Stimulated activated CD4-positive, alpha-beta T cell treated with anti-CD3 and anti-CD28 coated beads, Interleukin-4, amount 100 ng/mL, for 24 hours (primary cell): ENCODE data around the gene INO80D.
"Not testable (repeated sequence)": the region's sequence is repeated elsewhere in the genome, so short reads cannot be mapped to it uniquely, and the experiment has no call there.

ENCODE experiments used
- DNase-seq: peaks from one replicate; pipeline ENCODE4 v3.0.0-alpha.2; 2020

INO80D gene

DNA sequence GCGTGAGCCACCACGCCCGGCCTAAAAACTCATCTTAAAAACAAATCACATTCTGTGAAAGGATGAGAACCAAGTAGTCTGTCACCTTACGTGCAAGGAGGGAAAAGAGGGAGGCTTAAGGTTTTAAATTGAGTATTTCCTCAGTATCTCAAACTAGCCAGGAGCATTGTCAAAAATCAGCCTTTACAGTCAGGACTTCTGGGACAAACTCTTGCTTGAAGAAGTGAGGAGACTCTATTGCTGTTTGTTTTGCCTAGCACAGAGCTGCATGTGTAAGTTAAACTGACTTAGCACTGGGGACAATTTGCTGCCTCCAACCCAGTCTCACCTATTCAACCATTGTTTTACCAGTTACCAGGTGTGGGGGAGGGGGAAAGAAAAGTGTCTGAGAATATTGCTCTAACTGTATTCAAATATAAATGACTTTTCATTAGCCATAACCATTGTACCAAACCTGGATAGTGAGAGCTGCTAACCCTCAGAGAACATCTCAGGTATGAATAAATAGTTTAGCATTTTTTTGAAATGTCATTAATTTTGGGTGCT is 3.6 kb downstream of the INO80D start:
- no peak for DNase-seq

GRCh38 chr2:206080927-206081326 is 5.0 kb downstream of the INO80D start:
- DNase-seq: no peak

- DNase-seq: no peak
These were observed 6.1 kb downstream of the INO80D start for GRCh38 chr2:206079699-206080465.

GRCh38 chr2:206077879-206078278 is 8.1 kb downstream of the INO80D start:
- not testable (repeated sequence) for DNase-seq

DNA sequence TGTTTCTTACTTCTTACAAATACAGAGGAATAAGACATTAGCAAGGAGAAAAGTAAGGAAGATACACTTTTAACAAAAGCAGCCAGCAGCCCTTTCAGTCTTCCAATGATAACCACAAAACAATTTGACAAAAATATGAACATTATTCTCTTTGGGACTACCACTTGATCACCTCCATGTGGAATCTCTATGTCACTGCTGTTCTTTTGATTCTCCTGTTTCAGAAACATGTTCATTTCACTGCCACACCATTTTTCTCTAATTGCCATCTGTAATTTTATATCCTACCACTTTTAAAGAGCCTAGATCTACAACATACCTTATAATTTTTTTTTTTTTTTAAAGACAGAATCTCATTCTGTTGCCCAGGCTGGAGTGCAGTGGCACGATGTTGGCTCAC is 10.9 kb downstream of the INO80D start:
- DNase-seq: no peak

GRCh38 chr2:206071807-206072206 is 14.2 kb downstream of the INO80D start:
- no peak for DNase-seq

- DNase-seq: no peak
These were observed 16.6 kb downstream of the INO80D start for GRCh38 chr2:206069417-206069816.

DNA sequence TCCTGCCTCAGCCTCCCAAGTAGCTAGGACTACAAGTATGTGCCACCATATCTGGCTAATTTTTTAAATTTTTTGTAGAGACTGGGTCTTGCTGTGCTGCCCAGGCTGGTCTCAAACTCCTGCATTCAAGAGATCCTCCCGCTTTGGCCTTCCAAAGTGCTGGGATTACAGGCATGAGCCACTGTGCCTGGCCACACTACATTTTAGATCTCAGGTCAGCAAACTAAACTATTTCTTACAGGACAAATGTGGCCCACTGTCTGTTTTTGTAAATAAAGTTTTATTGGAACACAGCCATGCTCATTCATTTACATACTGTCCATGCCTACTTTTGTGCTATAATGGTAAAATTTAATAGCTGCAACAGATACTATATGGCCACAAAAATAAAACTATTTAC is 17.8 kb downstream of the INO80D start:
- no peak for DNase-seq

DNA sequence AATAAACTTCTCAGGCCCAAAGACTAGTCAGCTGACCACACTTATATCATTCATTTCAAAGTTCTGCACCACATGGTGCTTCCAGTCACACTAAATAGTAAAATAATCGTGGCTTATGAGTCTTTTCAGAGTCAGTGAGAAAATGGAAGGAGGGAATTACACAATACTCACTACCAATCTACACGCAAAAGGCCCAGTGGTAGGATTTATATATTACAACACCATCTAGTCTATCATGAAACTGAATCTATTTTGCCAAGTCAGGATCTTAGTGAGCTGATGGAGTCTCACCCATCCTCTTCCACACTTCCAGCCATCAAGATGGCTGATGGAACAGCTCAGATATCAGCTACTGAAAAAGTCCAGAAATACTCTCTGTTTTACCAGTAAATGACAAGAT is 21.9 kb downstream of the INO80D start:
- no peak for DNase-seq

GRCh38 chr2:206063635-206064034 is 22.3 kb downstream of the INO80D start:
- no peak for DNase-seq

DNA sequence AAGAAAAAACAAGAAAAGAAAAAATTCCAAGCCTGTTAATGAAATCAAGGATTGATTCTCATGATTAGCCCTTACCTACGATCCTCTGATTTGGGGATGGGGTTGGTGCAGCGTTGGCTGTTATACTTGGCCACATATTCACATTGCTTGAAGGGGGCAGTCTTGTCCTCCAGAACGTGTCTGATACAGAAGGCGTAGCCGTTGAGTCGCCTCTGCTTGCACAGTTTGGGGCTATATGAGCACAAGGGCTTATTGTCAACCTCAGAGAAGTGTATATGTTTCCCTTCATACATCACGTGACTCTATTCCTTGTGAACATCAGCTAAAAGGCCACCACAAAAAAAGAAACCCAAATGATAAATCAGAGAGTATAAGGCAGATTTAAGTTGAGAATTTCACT is 23.2 kb downstream of the INO80D start:
- no peak for DNase-seq

GRCh38 chr2:206056286-206056685 is 29.7 kb downstream of the INO80D start:
- no peak for DNase-seq

DNA sequence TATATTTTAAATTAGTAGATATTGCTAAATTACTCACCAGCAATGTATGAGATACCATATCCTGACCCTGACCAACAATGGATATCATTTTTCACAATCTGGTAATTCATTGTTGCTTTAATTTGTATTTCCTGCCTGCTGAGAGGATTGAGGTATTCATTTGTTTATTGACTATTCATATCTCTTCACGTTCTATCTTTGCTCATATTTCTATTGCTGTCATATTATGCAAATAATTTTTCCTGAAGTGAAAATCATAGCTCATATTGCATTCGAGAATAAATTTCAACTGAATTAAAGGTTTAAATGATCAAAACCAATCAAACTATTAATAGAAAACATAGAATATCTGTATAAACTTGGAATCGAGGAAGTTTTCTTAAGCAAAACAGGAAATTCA is 31.0 kb downstream of the INO80D start:
- DNase-seq: no peak

DNA sequence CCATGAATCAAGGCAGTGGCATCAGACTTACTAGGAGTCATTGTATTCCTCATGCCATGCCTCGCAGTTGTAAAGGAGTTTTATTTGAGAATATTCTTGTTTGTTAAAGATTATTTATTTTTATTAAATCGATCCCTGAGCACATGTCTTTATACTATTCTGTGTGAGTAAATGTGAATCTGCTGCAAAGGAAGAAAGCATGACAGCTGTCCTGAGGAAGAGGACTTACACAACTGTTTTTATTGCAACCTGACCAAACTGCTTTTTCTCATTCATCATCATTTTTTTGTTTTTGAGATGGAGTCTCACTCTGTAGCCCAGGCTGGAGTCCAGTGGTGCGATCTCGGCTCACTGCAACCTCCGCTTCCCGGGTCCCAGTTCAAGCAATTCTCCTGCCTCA is 34.1 kb downstream of the INO80D start:
- DNase-seq: no peak

GRCh38 chr2:206049392-206049791 is 36.6 kb downstream of the INO80D start:
- no peak for DNase-seq

- DNase-seq: no peak
These were observed 40.7 kb downstream of the INO80D start for GRCh38 chr2:206045251-206045650.

DNA sequence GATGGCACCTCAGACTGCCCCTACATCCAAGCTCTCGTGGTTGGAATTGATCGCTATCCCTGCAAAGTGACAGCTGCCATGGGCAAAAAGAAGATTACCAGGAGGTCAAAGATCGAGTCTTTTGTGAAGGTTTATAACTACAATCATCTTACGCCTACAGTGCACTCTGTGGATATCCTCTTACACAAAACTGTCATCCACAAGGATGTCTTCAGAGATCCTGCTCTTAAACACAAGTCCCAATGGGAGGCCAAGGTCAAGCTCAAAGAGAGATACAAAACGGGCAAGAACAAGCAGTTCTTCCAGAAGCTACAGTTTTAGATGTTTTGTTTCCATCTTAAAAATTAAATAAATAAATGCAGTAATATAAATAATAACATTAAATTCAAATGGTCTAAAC is 45.4 kb downstream of the INO80D start:
- no peak for DNase-seq

DNA sequence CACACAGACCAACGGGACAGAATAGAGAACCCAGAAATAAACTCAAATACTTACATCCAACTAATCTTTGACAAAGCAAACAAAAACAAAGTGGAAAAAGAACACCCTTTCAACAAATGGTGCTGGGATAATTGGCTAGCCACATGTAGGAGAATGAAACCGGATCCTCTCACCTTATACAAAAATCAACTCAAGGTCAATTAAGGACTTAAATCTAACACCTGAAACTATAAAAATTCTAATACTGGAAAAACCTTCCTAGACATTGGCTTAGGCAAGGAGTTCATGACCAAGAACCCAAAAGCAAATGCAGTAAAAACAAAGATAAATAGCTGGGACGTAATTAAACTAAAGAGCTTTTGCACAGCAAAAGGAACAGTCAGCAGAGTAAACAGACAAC is 50.6 kb downstream of the INO80D start:
- DNase-seq: not testable (repeated sequence)

DNA sequence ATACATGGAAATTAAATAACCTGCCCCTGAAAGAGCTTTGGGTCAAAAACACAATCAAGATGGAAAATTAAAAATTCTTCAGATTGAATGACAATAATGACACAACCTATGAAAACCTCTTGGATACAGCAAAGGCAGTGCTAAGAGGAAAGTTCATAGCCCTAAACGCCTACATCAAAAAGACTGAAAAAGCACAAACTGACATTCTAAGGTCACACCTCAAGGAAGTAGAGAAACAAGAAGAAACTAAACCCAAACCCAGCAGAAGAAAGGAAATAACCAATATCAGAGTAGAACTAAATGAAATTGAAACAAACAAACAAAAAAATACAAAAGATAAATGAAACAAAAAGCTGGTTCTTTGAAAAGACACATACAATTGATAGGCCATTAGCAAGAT is 52.5 kb downstream of the INO80D start:
- DNase-seq: not testable (repeated sequence)

GRCh38 chr2:206031950-206032567 is 53.9 kb downstream of the INO80D start:
- DNase-seq: no peak

DNA sequence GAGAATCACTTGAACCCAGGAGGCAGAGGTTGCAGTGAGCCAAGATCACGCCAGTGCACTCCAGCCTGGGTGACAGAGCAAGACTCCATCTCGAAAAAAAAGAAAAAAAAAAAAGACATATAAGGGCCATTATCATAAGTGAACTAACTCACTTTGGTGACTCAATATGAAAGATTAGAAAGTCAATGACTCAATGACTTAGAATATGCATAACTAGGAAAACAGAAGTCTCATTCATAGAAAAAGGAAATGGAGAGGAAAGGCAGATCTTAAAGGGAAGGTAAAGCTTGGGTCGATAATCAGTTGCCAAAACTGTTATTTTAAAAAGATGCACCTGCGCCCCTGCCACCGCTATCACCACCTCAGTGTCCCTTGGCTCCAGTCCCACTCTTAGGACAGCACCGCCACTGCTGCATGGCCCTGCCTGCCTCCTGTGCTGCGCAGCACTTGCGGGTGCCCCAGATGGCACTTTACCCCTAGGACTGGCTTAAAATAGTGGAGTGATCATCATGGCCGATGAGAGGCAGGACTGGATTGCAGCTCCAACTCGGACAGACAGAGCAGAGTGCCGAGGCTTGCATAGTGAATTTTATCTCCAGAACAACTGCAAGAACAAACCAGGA is 54.7 kb downstream of the INO80D start:
- DNase-seq: no peak

- no peak for DNase-seq
These were observed 57.9 kb downstream of the INO80D start for GRCh38 chr2:206028101-206028500.

DNA sequence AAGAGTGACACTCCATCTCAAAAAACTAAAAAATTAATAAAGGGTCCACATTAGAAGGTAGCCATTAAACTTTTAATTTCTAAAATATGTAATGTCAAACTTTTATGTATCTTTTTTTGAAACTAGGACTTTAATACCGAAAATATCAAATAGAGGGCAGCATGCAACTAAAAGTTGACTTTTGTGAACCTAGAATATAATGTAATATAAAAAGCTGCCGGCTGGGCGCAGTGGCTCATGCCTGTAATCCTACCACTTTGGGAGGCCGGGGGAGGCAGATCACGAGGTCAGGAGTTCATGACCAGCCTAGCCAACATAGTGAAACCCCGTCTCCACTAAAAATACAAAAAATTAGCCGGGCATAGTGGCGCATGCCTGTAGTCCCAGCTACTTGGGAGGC is 62.8 kb downstream of the INO80D start:
- DNase-seq: no peak

DNA sequence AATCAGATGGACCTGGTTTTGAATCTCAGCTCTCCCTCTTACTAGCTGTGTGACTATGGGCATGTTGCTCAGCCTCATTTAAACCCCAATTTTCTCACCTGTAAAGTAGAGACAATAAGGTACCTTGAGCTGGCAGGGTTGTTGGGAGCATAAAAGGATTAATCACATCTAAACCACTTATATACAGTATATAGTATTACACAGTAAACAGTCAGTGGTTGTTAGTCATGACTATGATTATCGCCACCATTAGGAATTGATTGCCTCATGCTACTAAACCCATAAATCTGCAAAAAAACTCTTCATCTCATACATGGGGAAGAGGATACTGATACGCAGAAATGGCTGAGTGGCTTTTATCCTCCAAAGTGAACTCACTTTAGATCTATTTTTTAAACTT is 65.8 kb downstream of the INO80D start:
- DNase-seq: no peak
